ENCODE measurements around the gene CNGB1. TPM values are rescaled to one million over a fixed set of nuclear protein-coding genes. Genes with fewer than 3 reads are reported as not detected.
"Not testable (repeated sequence)": the region's sequence is repeated elsewhere in the genome, so short reads cannot be mapped to it uniquely, and the experiment has no call there.

Gene CNGB1
- total RNA-seq, 3 donors from 2014 or later (not counting 1 experiment from before 2014, with no cell fraction given), result not detected

DNA sequence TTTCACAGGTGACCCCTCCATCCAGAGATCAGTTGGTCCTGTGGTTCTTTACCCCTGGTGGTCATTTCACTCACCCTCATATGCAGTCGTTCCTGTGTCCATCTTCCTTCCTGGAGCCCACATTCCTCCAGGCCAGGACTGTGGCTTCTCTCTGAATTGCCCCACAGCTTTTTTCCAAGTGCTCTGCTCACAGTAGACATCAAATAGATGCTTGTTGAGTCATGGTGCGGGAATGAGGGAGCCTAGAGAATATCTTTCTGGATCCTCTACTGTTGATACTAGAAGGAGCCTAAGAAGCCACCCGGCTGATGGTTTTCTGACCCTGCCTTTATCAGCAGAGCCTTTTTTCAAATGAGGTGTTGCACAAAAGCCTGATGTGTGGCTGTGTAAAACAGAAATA, 40.7 kb upstream of the CNGB1 start:
- TF ChIP-seq, protein P1, sequence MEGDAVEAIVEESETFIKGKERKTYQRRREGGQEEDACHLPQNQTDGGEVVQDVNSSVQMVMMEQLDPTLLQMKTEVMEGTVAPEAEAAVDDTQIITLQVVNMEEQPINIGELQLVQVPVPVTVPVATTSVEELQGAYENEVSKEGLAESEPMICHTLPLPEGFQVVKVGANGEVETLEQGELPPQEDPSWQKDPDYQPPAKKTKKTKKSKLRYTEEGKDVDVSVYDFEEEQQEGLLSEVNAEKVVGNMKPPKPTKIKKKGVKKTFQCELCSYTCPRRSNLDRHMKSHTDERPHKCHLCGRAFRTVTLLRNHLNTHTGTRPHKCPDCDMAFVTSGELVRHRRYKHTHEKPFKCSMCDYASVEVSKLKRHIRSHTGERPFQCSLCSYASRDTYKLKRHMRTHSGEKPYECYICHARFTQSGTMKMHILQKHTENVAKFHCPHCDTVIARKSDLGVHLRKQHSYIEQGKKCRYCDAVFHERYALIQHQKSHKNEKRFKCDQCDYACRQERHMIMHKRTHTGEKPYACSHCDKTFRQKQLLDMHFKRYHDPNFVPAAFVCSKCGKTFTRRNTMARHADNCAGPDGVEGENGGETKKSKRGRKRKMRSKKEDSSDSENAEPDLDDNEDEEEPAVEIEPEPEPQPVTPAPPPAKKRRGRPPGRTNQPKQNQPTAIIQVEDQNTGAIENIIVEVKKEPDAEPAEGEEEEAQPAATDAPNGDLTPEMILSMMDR (IDR thresholded peaks at IDR 0.05), result no peak
- peaks cover 8% of the 10 kb centered on the region for H3K36me3 Mint-ChIP-seq

DNA sequence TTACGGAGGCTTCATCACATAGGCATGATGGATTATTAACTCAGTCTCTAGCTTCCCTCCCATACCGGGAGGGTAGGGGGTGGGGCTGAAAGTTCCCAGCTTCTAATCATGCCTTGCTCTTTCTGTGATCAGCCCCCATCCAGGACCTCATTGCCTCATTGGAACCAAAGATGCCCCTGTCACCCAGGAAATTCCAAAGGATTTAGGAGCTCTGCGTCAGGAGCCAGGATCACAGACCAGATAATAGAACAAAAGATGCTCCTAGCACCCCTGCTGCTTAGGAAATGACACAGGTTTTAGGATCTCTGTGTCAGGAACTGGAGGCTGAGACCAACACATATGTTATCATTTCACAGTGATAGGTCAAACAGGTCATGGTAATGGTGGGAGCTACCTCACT, 40.0 kb upstream of the CNGB1 start:
- Histone ChIP-seq H3K27ac (ENCODE audit: low read length) (no peak overlapping the region), H3K4me1 (ENCODE audit: control insufficient read depth, insufficient read depth, low read length) (no peaks in the 10 kb centered on the region), H3K27me3 (ENCODE audit: control insufficient read depth, insufficient read depth, low read length) (no peaks in the 10 kb centered on the region), H3K9me3 (ENCODE audit: control insufficient read depth, insufficient read depth, low read length) (no peaks in the 10 kb centered on the region), H3K36me3 (ENCODE audit: control insufficient read depth, insufficient read depth, low read length) (peaks cover 38% of the 10 kb centered on the region), H3K4me3 (ENCODE audit: low read length) (no peak overlapping the region)
- Mint-ChIP-seq H3K27ac (no peak overlapping the region), H3K36me3 (peaks cover 8% of the 10 kb centered on the region), H3K9me3 (no peaks in the 10 kb centered on the region), H3K27me3 (ENCODE audit: low read depth in 2 of 2) (no peaks in the 10 kb centered on the region), H3K4me3 (no peak overlapping the region), H3K4me1 (peaks cover 0 to 10% of the 10 kb centered on the region in 2 donors)
- ATAC-seq (no peak), DNase-seq (no peak)
- WGBS (ENCODE audit: insufficient coverage), result 90% methylated on average over 3 of the region's 3 CpGs
- TF ChIP-seq, protein P1 (IDR thresholded peaks at IDR 0.05), result no peak
- intact Hi-C loops (cut with micrococcal nuclease), result no loop called here

More for the DNA sequence above, 40.7 kb upstream of the CNGB1 start:
- no peaks in the 10 kb centered on the region for H3K9me3 ChIP-seq (ENCODE audit: control insufficient read depth, insufficient read depth, low read length)
- Mint-ChIP-seq H3K9me3 (no peaks in the 10 kb centered on the region), H3K4me1 (peaks cover 0 to 10% of the 10 kb centered on the region in 2 donors), H3K4me3 (no peak overlapping the region), H3K27me3 (ENCODE audit: low read depth in 2 of 2) (no peaks in the 10 kb centered on the region), H3K27ac (no peak overlapping the region)
- H3K4me1 ChIP-seq (ENCODE audit: control insufficient read depth, insufficient read depth, low read length), result no peaks in the 10 kb centered on the region
- no peak overlapping the region for H3K27ac ChIP-seq (ENCODE audit: low read length)
- DNase-seq, result no peak
- WGBS (ENCODE audit: insufficient coverage), result 96% methylated on average over 3 of the region's 3 CpGs
- no peaks in the 10 kb centered on the region for H3K27me3 ChIP-seq (ENCODE audit: control insufficient read depth, insufficient read depth, low read length)
- no peak overlapping the region for H3K4me3 ChIP-seq (ENCODE audit: low read length)
- no peak for ATAC-seq
- H3K36me3 ChIP-seq (ENCODE audit: control insufficient read depth, insufficient read depth, low read length), result peaks cover 37% of the 10 kb centered on the region
- intact Hi-C loops (cut with micrococcal nuclease), result no loop called here

DNA sequence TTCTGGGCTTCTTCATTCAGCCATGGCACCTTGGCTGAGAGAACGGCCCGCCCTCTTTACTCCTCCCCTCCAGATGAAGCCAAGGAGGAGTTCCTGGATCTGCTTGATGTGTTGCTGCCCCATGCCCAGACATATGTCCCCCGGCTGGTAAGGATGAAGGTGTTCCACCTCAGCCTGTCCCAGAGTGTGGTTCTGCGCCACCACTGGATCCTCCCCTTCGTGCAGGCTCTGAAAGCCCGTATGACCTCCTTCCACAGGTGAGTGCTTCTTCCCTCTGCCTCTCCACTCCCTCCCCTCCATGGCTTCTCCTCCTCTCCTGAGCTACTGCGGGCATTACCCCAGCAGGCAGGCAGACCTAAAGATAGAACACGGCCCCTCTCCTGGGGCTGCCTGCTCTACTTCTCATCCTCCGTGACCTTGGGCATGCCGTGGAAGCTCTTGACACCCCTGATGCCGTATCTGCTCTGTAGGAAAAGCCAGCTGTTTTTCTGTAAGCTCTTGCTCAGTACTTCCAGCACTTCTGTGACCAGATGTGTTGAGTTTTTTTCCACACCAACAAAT, 39.0 kb upstream of the CNGB1 start:
- Mint-ChIP-seq H3K4me1 (peaks cover under 1 to 15% of the 10 kb centered on the region in 2 donors), H3K4me3 (no peak overlapping the region), H3K27me3 (ENCODE audit: low read depth in 2 of 2) (no peaks in the 10 kb centered on the region), H3K9me3 (no peaks in the 10 kb centered on the region), H3K27ac (peak overlapping the region in 1 of 2 donors; percentile 70), H3K36me3 (peaks cover 8% of the 10 kb centered on the region)
- Histone ChIP-seq H3K4me1 (ENCODE audit: control insufficient read depth, insufficient read depth, low read length) (no peaks in the 10 kb centered on the region), H3K36me3 (ENCODE audit: control insufficient read depth, insufficient read depth, low read length) (peaks cover 41% of the 10 kb centered on the region), H3K27me3 (ENCODE audit: control insufficient read depth, insufficient read depth, low read length) (no peaks in the 10 kb centered on the region), H3K27ac (ENCODE audit: low read length) (no peak overlapping the region), H3K4me3 (ENCODE audit: low read length) (no peak overlapping the region), H3K9me3 (ENCODE audit: control insufficient read depth, insufficient read depth, low read length) (no peaks in the 10 kb centered on the region)
- TF ChIP-seq, protein P1 (IDR thresholded peaks at IDR 0.05), result no peak
- WGBS (ENCODE audit: insufficient coverage), result 97% methylated on average over 11 of the region's 11 CpGs
- ATAC-seq, result no peak
- intact Hi-C loops (cut with micrococcal nuclease), result loop anchor here (10.0 kb wide), 1 partner anchor 345 kb away; the partner anchor contains the start of gene ADGRG3
- no peak for DNase-seq

DNA sequence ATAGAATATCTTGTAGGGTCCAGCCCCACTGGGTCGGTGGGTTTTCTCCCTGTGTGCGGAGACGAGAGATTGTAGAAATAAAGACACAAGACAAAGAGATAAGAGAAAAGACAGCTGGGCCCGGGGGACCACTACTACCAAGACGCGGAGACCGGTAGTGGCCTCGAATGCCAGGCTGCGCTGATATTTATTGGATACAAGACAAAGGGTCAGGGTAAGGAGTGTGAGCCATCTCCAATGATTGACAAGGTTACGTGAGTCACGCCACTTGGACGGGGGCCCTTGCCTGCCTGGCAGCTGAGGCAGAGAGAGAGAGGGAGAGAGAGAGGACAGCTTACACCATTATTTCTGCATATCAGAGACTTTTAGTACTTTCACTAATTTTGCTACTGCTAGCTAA, 33.8 kb upstream of the CNGB1 start:
- not testable (repeated sequence) for H3K9me3 ChIP-seq (ENCODE audit: control insufficient read depth, insufficient read depth, low read length); H3K4me3 Mint-ChIP-seq; H3K27ac ChIP-seq (ENCODE audit: low read length); H3K36me3 Mint-ChIP-seq; H3K27me3 ChIP-seq (ENCODE audit: control insufficient read depth, insufficient read depth, low read length); H3K27me3 Mint-ChIP-seq (ENCODE audit: low read depth in 2 of 2); H3K9me3 Mint-ChIP-seq; ATAC-seq; H3K4me3 ChIP-seq (ENCODE audit: low read length); DNase-seq
- peak overlapping the region in 1 of 2 donors; percentile 45 for H3K27ac Mint-ChIP-seq
- 96% methylated on average over 12 of the region's 12 CpGs for WGBS (ENCODE audit: insufficient coverage)
- peaks cover 18% of the 10 kb centered on the region for H3K4me1 ChIP-seq (ENCODE audit: control insufficient read depth, insufficient read depth, low read length)
- peaks cover 30 to 43% of the 10 kb centered on the region in 2 donors for H3K4me1 Mint-ChIP-seq
- H3K36me3 ChIP-seq (ENCODE audit: control insufficient read depth, insufficient read depth, low read length), result peaks cover 19% of the 10 kb centered on the region
- intact Hi-C loops (cut with micrococcal nuclease), result loop anchor here (1.0 to 10.0 kb wide), 3 partner anchors 105 to 428 kb away; partner anchors contain the start of gene ADGRG3

All from natural killer cell (primary cell).